Large intestine (tissue), 3 donors: ENCODE measurements around the gene GPATCH4. TPM values are rescaled to one million over a fixed set of nuclear protein-coding genes. Genes with fewer than 3 reads are reported as not detected.

ENCODE experiments used
- DNase-seq, 2 donors: peaks; one replicate each; pipeline versions ENCODE4 v3.0.0 to v3.0.0-alpha.2; 2013
- H3K27ac ChIP-seq: one replicate; pipeline ENCODE4 v1.5.1; 2013; ENCODE audit warnings: low read length
- H3K27me3 ChIP-seq: 2 replicates; pipeline ENCODE4 v1.6.1; 2013; ENCODE audit warnings: low read length; ENCODE audit not compliant: control insufficient read depth, insufficient read depth
- H3K36me3 ChIP-seq: 2 replicates; pipeline ENCODE4 v1.6.1; 2013; ENCODE audit warnings: low read length; ENCODE audit not compliant: control insufficient read depth, insufficient read depth
- H3K4me1 ChIP-seq: one replicate; pipeline ENCODE4 v1.6.1; 2013; ENCODE audit warnings: low read length; ENCODE audit not compliant: control insufficient read depth, insufficient read depth
- H3K4me3 ChIP-seq: one replicate; pipeline ENCODE4 v1.5.1; 2013; ENCODE audit warnings: low read length
- H3K9me3 ChIP-seq: one replicate; pipeline ENCODE4 v1.6.1; 2013; ENCODE audit warnings: mild to moderate bottlenecking, low read depth, low read length, moderate library complexity; ENCODE audit not compliant: control insufficient read depth
- WGBS: methylation state at CpG from one replicate; pipeline ENCODE4 v1.1.5; 2013; ENCODE audit warnings: low lambda C conversion rate; ENCODE audit not compliant: insufficient coverage; 5-methylcytosine and 5-hydroxymethylcytosine counted together
- polyA plus RNA-seq: library from polyadenylated mRNA; unstranded; fragments of 120-200 nt; gene quantifications from one replicate; pipeline ENCODE4 v1.2.1, GENCODE V29; 2013

The GPATCH4 gene
- polyA plus RNA-seq, 1 donor: 25.9 TPM

- H3K27me3 ChIP-seq: no peaks in the 10 kb centered on the region
These were observed 2.4 kb downstream of the GPATCH4 start for GRCh38 chr1:156598731-156599432.

DNA sequence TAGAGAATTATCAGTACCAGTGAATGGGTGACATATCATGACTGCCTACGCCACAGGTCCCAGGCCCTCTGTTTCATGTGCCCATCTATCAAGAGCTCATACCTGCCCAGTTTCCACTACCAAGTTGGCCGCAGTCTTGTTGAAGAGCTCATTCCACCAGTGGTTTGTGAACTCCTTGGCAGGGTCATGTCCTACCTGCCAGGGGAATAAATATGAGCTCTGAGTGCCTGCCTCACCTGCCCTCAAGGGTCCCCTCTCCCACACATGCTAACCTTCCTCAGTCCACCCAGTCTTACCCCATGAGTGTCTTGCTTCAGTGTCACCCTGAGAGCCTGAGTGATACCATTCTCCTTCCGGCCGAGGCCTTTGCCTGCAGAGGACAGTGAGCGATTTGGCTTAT is 3.2 kb downstream of the GPATCH4 start:
- DNase-seq: no peak
- WGBS: no CpG with 5 or more reads among the region's 5 CpGs
- H3K36me3 ChIP-seq: peaks cover 56% of the 10 kb centered on the region
- no peak overlapping the region for H3K27ac ChIP-seq
- peaks cover 6% of the 10 kb centered on the region for H3K4me1 ChIP-seq
- no peaks in the 10 kb centered on the region for H3K27me3 ChIP-seq
- no peaks in the 10 kb centered on the region for H3K9me3 ChIP-seq
- no peak overlapping the region for H3K4me3 ChIP-seq

More at GRCh38 chr1:156598731-156599432, 2.4 kb downstream of the GPATCH4 start:
- peaks cover 48% of the 10 kb centered on the region for H3K36me3 ChIP-seq
- no peak for DNase-seq
- no CpG with 5 or more reads among the region's 4 CpGs for WGBS
- no peak overlapping the region for H3K27ac ChIP-seq
- no peak overlapping the region for H3K4me3 ChIP-seq
- peaks cover 6% of the 10 kb centered on the region for H3K4me1 ChIP-seq
- H3K9me3 ChIP-seq: no peaks in the 10 kb centered on the region

DNA sequence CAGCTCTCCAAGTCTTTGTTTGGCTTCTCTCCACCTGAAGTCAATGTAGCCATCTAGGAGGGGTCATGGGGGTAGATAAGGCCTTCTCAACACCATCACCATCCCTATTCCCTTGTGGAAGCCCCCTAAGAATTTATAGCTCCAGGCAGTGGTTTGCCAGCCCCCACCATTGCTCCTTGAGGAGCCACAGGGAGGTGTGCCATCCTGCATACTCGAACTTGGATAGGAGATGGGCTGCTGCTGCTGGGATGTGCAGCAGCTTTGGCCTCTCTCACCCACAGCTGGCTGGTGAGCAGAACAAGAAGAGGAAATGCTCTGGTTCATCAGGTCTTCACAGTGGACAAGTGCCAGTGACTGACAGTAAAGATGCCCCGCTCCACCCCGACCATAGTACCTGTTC is 4.9 kb downstream of the GPATCH4 start:
- no peaks in the 10 kb centered on the region for H3K27me3 ChIP-seq
- H3K36me3 ChIP-seq: peaks cover 59% of the 10 kb centered on the region
- H3K4me3 ChIP-seq: no peak overlapping the region
- DNase-seq: no peak
- peaks cover 2% of the 10 kb centered on the region for H3K9me3 ChIP-seq
- no CpG with 5 or more reads among the region's 3 CpGs for WGBS
- no peak overlapping the region for H3K27ac ChIP-seq
- H3K4me1 ChIP-seq: peaks cover 2% of the 10 kb centered on the region

DNA sequence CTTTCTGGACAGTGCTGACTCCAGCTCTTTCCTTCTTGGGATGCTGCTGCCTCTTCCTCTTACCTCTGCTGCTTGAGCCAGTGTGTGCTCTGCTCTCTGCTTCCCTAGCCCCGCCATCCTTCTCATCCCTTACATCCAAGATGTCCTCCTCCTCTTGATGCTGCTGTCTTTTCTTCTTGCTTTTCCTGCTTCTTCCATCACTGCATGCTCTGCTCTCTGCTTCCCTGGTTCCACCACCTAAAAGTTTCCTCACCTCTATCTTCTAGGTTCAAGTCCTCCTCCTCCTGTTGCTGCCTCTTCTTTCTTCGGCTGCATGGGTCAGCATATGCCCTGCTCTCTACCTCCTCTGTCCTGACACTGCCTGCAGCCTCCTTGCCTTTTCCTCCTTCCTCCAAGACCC is 6.3 kb downstream of the GPATCH4 start:
- Histone ChIP-seq H3K4me1 (peaks cover 6% of the 10 kb centered on the region), H3K36me3 (peaks cover 59% of the 10 kb centered on the region), H3K4me3 (no peak overlapping the region), H3K9me3 (peaks cover 2% of the 10 kb centered on the region), H3K27ac (no peak overlapping the region), H3K27me3 (no peaks in the 10 kb centered on the region)
- DNase-seq: no peak
- WGBS: 90% methylated on average over 2 of the region's 2 CpGs

GRCh38 chr1:156594190-156594589 is 7.1 kb downstream of the GPATCH4 start:
- H3K27ac ChIP-seq: no peak overlapping the region
- peaks cover 4% of the 10 kb centered on the region for H3K4me1 ChIP-seq
- DNase-seq: no peak
- no peak overlapping the region for H3K4me3 ChIP-seq
- H3K27me3 ChIP-seq: no peaks in the 10 kb centered on the region
- peaks cover 2% of the 10 kb centered on the region for H3K9me3 ChIP-seq
- no CpG with 5 or more reads among the region's 3 CpGs for WGBS
- H3K36me3 ChIP-seq: peaks cover 59% of the 10 kb centered on the region

- Histone ChIP-seq H3K9me3 (peaks cover 2% of the 10 kb centered on the region), H3K4me1 (peaks cover 4% of the 10 kb centered on the region), H3K4me3 (no peak overlapping the region), H3K36me3 (peaks cover 57% of the 10 kb centered on the region), H3K27ac (no peak overlapping the region), H3K27me3 (no peaks in the 10 kb centered on the region)
- DNase-seq: no peak
- WGBS: no CpG with 5 or more reads among the region's 8 CpGs
These were observed 7.7 kb downstream of the GPATCH4 start for GRCh38 chr1:156593661-156593989.

DNA sequence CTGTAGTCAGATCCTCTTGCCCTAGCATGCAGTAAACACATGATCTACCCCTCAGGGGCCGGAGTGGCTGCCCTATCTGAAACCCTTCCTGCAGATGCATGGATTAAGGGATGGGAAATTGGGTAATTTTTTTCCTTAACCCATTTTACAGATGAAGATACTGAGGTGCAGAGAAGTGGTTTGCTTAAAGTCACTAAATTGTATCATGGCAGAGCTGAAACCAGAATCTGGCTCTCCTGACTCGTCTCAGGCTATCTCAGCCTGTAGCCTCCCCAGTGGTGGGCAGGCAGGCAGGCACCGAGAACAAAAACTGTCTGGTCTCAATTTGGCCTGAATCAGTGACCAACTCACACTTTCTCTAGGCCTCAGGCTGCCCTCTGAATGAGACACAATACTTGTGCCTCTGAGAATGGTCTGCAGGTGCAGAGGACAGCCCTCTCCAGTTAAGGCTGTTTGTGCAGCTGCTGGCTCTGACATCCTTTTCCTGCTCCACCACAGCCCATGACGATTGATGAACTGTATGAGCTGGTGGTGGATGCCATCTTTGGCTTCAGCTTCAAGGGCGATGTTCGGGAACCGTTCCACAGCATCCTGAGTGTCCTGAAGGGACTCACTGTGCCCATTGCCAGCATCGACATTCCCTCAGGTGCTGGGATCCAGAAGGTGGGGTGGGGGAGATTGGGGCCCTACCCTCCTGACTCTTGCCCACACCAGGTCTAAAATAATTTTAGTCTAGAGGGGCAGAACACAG is 8.2 kb downstream of the GPATCH4 start:
- no CpG with 5 or more reads among the region's 8 CpGs for WGBS
- peaks cover 51% of the 10 kb centered on the region for H3K36me3 ChIP-seq

GRCh38 chr1:156592158-156592909 is 8.9 kb downstream of the GPATCH4 start:
- peak overlapping the region; percentile 49 for H3K27ac ChIP-seq
- H3K36me3 ChIP-seq: peaks cover 44% of the 10 kb centered on the region
- no peak for DNase-seq
- H3K9me3 ChIP-seq: peaks cover 2% of the 10 kb centered on the region
- WGBS: no CpG with 5 or more reads among the region's 16 CpGs
- no peaks in the 10 kb centered on the region for H3K27me3 ChIP-seq
- H3K4me1 ChIP-seq: peaks cover 4% of the 10 kb centered on the region
- peak overlapping the region; percentile 89 for H3K4me3 ChIP-seq

More for the DNA sequence above, 8.2 kb downstream of the GPATCH4 start:
- Histone ChIP-seq H3K27me3 (no peaks in the 10 kb centered on the region), H3K4me3 (no peak overlapping the region), H3K9me3 (peaks cover 2% of the 10 kb centered on the region), H3K4me1 (peaks cover 4% of the 10 kb centered on the region), H3K27ac (no peak overlapping the region)
- DNase-seq: no peak

- peaks cover 38% of the 10 kb centered on the region for H3K36me3 ChIP-seq
- H3K27ac ChIP-seq: peak within 1 kb of the TSS; percentile 84
- peaks cover 4% of the 10 kb centered on the region for H3K4me1 ChIP-seq
- no CpG with 5 or more reads among the region's 60 CpGs for WGBS
- peak; percentile 62 to 88 for DNase-seq
- H3K4me3 ChIP-seq: peak within 1 kb of the TSS; percentile 89
- H3K27me3 ChIP-seq: no peaks in the 10 kb centered on the region
- H3K9me3 ChIP-seq: peaks cover 2% of the 10 kb centered on the region
These were observed 9.7 kb downstream of the GPATCH4 start, which contains the start of gene NAXE for GRCh38 chr1:156591432-156592157. Gene NAXE, plus strand, starts transcription at chr1:156591776. Its CDS starts 29 bp downstream, at chr1:156591805.

DNA sequence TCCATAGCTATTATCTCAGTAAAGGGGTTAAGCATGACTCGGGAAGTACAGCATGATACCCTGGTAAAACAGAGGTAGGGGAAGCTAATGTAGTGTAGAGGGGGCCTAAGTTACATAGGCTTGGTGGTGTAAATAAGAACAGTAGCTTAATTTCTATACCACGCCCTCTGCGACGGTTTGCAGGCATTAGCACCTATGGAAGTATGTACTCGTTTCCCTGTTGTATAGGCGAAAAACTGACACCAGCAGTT is 10.2 kb downstream of the GPATCH4 start:
- H3K27ac ChIP-seq: peak overlapping the region; percentile 84
- DNase-seq: no peak
- peaks cover 2% of the 10 kb centered on the region for H3K9me3 ChIP-seq
- no peaks in the 10 kb centered on the region for H3K27me3 ChIP-seq
- peaks cover 33% of the 10 kb centered on the region for H3K36me3 ChIP-seq
- peaks cover 4% of the 10 kb centered on the region for H3K4me1 ChIP-seq
- H3K4me3 ChIP-seq: peak overlapping the region; percentile 89
- no CpG with 5 or more reads among the region's 6 CpGs for WGBS
